ENCODE data around the gene BOD1L1.
"Not testable (repeated sequence)": the region's sequence is repeated elsewhere in the genome, so short reads cannot be mapped to it uniquely, and the experiment has no call there.

BOD1L1 gene

GRCh38 chr4:13561673-13562072, 65.9 kb downstream of the BOD1L1 start:
- no peak for DNase-seq
- H3K4me1 Mint-ChIP-seq, result peaks cover 4% of the 10 kb centered on the region
- no peak overlapping the region for H3K4me3 Mint-ChIP-seq
- no peak overlapping the region for H3K27ac Mint-ChIP-seq
- H3K9me3 Mint-ChIP-seq, result no peaks in the 10 kb centered on the region
- no peak for TF ChIP-seq CTCF (IDR thresholded peaks at IDR 0.05)
- H3K36me3 Mint-ChIP-seq (ENCODE audit: low read depth), result peaks cover 5% of the 10 kb centered on the region
- H3K27me3 Mint-ChIP-seq (ENCODE audit: low read depth, poor library complexity), result peaks cover 5% of the 10 kb centered on the region

GRCh38 chr4:13560111-13560510, 67.4 kb downstream of the BOD1L1 start:
- DNase-seq; H3K27me3 Mint-ChIP-seq (ENCODE audit: low read depth, poor library complexity); H3K9me3 Mint-ChIP-seq; H3K36me3 Mint-ChIP-seq (ENCODE audit: low read depth); H3K27ac Mint-ChIP-seq; H3K4me1 Mint-ChIP-seq; H3K4me3 Mint-ChIP-seq: not testable (repeated sequence)

GRCh38 chr4:13559413-13559812, 68.1 kb downstream of the BOD1L1 start:
- no peaks in the 10 kb centered on the region for H3K9me3 Mint-ChIP-seq
- DNase-seq, result no peak
- H3K4me3 Mint-ChIP-seq, result no peak overlapping the region
- peaks cover 9% of the 10 kb centered on the region for H3K27me3 Mint-ChIP-seq (ENCODE audit: low read depth, poor library complexity)
- no peak overlapping the region for H3K27ac Mint-ChIP-seq
- peaks cover 4% of the 10 kb centered on the region for H3K4me1 Mint-ChIP-seq
- no peaks in the 10 kb centered on the region for H3K36me3 Mint-ChIP-seq (ENCODE audit: low read depth)
- TF ChIP-seq CTCF (IDR thresholded peaks at IDR 0.05), result no peak

- peaks cover 4% of the 10 kb centered on the region for H3K4me1 Mint-ChIP-seq
- no peaks in the 10 kb centered on the region for H3K36me3 Mint-ChIP-seq (ENCODE audit: low read depth)
- TF ChIP-seq CTCF (IDR thresholded peaks at IDR 0.05), result no peak
- H3K4me3 Mint-ChIP-seq, result no peak overlapping the region
- no peaks in the 10 kb centered on the region for H3K9me3 Mint-ChIP-seq
- no peak overlapping the region for H3K27ac Mint-ChIP-seq
- DNase-seq, result no peak
- H3K27me3 Mint-ChIP-seq (ENCODE audit: low read depth, poor library complexity), result peaks cover 13% of the 10 kb centered on the region
Measured at GRCh38 chr4:13558881-13559280, 68.6 kb downstream of the BOD1L1 start.

GRCh38 chr4:13555325-13555724, 72.2 kb downstream of the BOD1L1 start:
- Mint-ChIP-seq H3K9me3 (peaks cover 24% of the 10 kb centered on the region), H3K27ac (no peak overlapping the region), H3K36me3 (ENCODE audit: low read depth) (peaks cover 5% of the 10 kb centered on the region), H3K4me1 (peaks cover 4% of the 10 kb centered on the region), H3K27me3 (ENCODE audit: low read depth, poor library complexity) (peaks cover 30% of the 10 kb centered on the region), H3K4me3 (no peak overlapping the region)
- no peak for DNase-seq
- no peak for TF ChIP-seq CTCF (IDR thresholded peaks at IDR 0.05)

GRCh38 chr4:13553081-13553480, 74.4 kb downstream of the BOD1L1 start:
- Mint-ChIP-seq H3K27ac (no peak overlapping the region), H3K27me3 (ENCODE audit: low read depth, poor library complexity) (peaks cover 51% of the 10 kb centered on the region), H3K4me1 (peaks cover 5% of the 10 kb centered on the region), H3K4me3 (no peak overlapping the region), H3K36me3 (ENCODE audit: low read depth) (peaks cover 5% of the 10 kb centered on the region), H3K9me3 (peaks cover 24% of the 10 kb centered on the region)
- no peak for DNase-seq
- TF ChIP-seq CTCF (IDR thresholded peaks at IDR 0.05), result no peak
